Neural cell (in vitro differentiated cells): ENCODE data around the gene SEL1L3. TPM values are rescaled to one million over a fixed set of nuclear protein-coding genes. Genes with fewer than 3 reads are reported as not detected.

Source experiments
- H2AFZ ChIP-seq: fragments of 200-600, 300-800 bp; sonication (generic), shearing (Covaris generic); 2 replicates; pipeline ENCODE4 v1.6.0; 2014; ENCODE audit warnings: low read depth, mild to moderate bottlenecking, antibody characterized with exemption, low read length, moderate library complexity
- H3F3A ChIP-seq: fragments of 200-600 bp; shearing (Covaris generic); 2 replicates; pipeline ENCODE4 v1.6.1; 2016; ENCODE audit warnings: mild to moderate bottlenecking, moderate library complexity, mixed read lengths, antibody characterized with exemption, low read length; ENCODE audit not compliant: insufficient read depth, poor library complexity, severe bottlenecking
- H3K27ac ChIP-seq: fragments of 200-600, 300-800 bp; sonication (generic), shearing (Covaris generic); 2 replicates; pipeline ENCODE4 v1.5.1; 2014; ENCODE audit warnings: mild to moderate bottlenecking, low read length, moderate library complexity
- H3K27me3 ChIP-seq: fragments of 300-800, 200-600 bp; sonication (generic), shearing (Covaris generic); 2 replicates; pipeline ENCODE4 v1.6.0; 2014; ENCODE audit warnings: mild to moderate bottlenecking, low read depth, low read length, moderate library complexity; ENCODE audit not compliant: insufficient read depth
- H3K36me3 ChIP-seq: fragments of 300-800, 200-600 bp; sonication (generic), shearing (Covaris generic); 2 replicates; pipeline ENCODE4 v1.5.1; 2014; ENCODE audit warnings: mild to moderate bottlenecking, antibody characterized with exemption, low read length, moderate library complexity; ENCODE audit not compliant: insufficient read depth
- H3K4me2 ChIP-seq: fragments of 300-800, 200-600 bp; sonication (generic), shearing (Covaris generic); 2 replicates; pipeline ENCODE4 v1.6.0; 2014; ENCODE audit warnings: mild to moderate bottlenecking, low read length
- H3K4me3 ChIP-seq: fragments of 300-800, 200-600 bp; sonication (generic), shearing (Covaris generic); 2 replicates; pipeline ENCODE4 v1.5.1; 2014; ENCODE audit warnings: mild to moderate bottlenecking, low read length, moderate library complexity
- H3K79me2 ChIP-seq: fragments of 200-600 bp; shearing (Covaris generic); replicated peaks from 2 replicates; pipeline ENCODE4 v1.6.0; 2014; ENCODE audit warnings: mild to moderate bottlenecking, low read length, moderate library complexity; ENCODE audit not compliant: insufficient read depth
- H3K9ac ChIP-seq: fragments of 300-800, 200-600 bp; sonication (generic), shearing (Covaris generic); 2 replicates; pipeline ENCODE4 v1.6.1; 2016; ENCODE audit warnings: mild to moderate bottlenecking, low read length, mixed read lengths
- H3K9me2 ChIP-seq: fragments of 200-600 bp; shearing (Covaris generic); 2 replicates; pipeline ENCODE4 v1.6.1; 2016; ENCODE audit warnings: mild to moderate bottlenecking, low read length, mixed read lengths; ENCODE audit not compliant: insufficient read depth
- H3K9me3 ChIP-seq: fragments of 200-600, 300-800 bp; sonication (generic), shearing (Covaris generic); 2 replicates; pipeline ENCODE4 v1.6.1; 2016; ENCODE audit warnings: mild to moderate bottlenecking, mixed run types, low read length, moderate library complexity, mixed read lengths
- H4K20me1 ChIP-seq: fragments of 200-600 bp; shearing (Covaris generic); 2 replicates; pipeline ENCODE4 v1.6.1; 2016; ENCODE audit warnings: mild to moderate bottlenecking, mixed run types; ENCODE audit not compliant: insufficient read depth
- EP300 ChIP-seq: fragments of 450-650 bp; conservative IDR thresholded peaks from 2 replicates; pipeline ENCODE4 v1.6.1; 2014; ENCODE audit warnings: antibody characterized with exemption, mild to moderate bottlenecking, moderate library complexity; ENCODE audit not compliant: poor library complexity, severe bottlenecking
- EZH2 ChIP-seq: fragments of 200-600, 300-800 bp; shearing (Covaris generic), sonication (generic); IDR thresholded peaks from 2 replicates; pipeline ENCODE4 v1.6.1; 2014; ENCODE audit warnings: antibody characterized with exemption, low read length, borderline replicate concordance, mild to moderate bottlenecking; ENCODE audit not compliant: insufficient read depth, poor library complexity, severe bottlenecking
- MXI1 ChIP-seq: fragments of 450-650 bp; conservative IDR thresholded peaks from 2 replicates; pipeline ENCODE4 v1.6.1; 2014; ENCODE audit warnings: antibody characterized with exemption, mild to moderate bottlenecking; ENCODE audit not compliant: poor library complexity, severe bottlenecking
- POLR2AphosphoS5 ChIP-seq: IDR thresholded peaks from 2 replicates; pipeline ENCODE4 v1.6.1; 2012
- RAD21 ChIP-seq: fragments of 450-650 bp; conservative IDR thresholded peaks from 2 replicates; pipeline ENCODE4 v1.6.1; 2014; ENCODE audit warnings: antibody characterized with exemption, mild to moderate bottlenecking, moderate library complexity
- SMC3 ChIP-seq: fragments of 450-650 bp; conservative IDR thresholded peaks from 2 replicates; pipeline ENCODE4 v1.6.1; 2014; ENCODE audit warnings: antibody characterized with exemption, mild to moderate bottlenecking, moderate library complexity; ENCODE audit not compliant: poor library complexity
- TAF1 ChIP-seq: IDR thresholded peaks from 2 replicates; pipeline ENCODE4 v1.6.1; 2012; ENCODE audit warnings: low read depth
- polyA plus RNA-seq: library from polyadenylated mRNA; depleted of rRNA; stranded (reverse); fragments of >200 nt; gene quantifications from 2 replicates; pipeline ENCODE4 v1.2.3, GENCODE V29; 2014
- TF ChIP-seq, protein P1 (sequence below): IDR thresholded peaks from 2 replicates; pipeline ENCODE4 v1.6.1; 2012; ENCODE audit warnings: borderline replicate concordance
- TF ChIP-seq, protein P2 (sequence below): fragments of 450-650 bp; IDR thresholded peaks from 2 replicates; pipeline ENCODE4 v1.5.1; 2014; ENCODE audit warnings: antibody characterized with exemption, mild to moderate bottlenecking, moderate library complexity; ENCODE audit not compliant: poor library complexity, severe bottlenecking

Gene SEL1L3
- polyA plus RNA-seq, 1 donor from 2014 or later = 2.0 TPM

- H3K9me3 ChIP-seq = no peaks in the 10 kb centered on the region
- H3K9me2 ChIP-seq = no peaks in the 10 kb centered on the region
- no peak overlapping the region for H3K4me3 ChIP-seq
- H3K4me2 ChIP-seq = no peak overlapping the region
- no peak overlapping the region for H3K27ac ChIP-seq
- H4K20me1 ChIP-seq = no peaks in the 10 kb centered on the region
- H3K9ac ChIP-seq = no peak overlapping the region
- H3K79me2 ChIP-seq = no peaks in the 10 kb centered on the region
- H2AFZ ChIP-seq = no peak overlapping the region
- TF ChIP-seq SMC3 = no peak
- TF ChIP-seq, protein P1, sequence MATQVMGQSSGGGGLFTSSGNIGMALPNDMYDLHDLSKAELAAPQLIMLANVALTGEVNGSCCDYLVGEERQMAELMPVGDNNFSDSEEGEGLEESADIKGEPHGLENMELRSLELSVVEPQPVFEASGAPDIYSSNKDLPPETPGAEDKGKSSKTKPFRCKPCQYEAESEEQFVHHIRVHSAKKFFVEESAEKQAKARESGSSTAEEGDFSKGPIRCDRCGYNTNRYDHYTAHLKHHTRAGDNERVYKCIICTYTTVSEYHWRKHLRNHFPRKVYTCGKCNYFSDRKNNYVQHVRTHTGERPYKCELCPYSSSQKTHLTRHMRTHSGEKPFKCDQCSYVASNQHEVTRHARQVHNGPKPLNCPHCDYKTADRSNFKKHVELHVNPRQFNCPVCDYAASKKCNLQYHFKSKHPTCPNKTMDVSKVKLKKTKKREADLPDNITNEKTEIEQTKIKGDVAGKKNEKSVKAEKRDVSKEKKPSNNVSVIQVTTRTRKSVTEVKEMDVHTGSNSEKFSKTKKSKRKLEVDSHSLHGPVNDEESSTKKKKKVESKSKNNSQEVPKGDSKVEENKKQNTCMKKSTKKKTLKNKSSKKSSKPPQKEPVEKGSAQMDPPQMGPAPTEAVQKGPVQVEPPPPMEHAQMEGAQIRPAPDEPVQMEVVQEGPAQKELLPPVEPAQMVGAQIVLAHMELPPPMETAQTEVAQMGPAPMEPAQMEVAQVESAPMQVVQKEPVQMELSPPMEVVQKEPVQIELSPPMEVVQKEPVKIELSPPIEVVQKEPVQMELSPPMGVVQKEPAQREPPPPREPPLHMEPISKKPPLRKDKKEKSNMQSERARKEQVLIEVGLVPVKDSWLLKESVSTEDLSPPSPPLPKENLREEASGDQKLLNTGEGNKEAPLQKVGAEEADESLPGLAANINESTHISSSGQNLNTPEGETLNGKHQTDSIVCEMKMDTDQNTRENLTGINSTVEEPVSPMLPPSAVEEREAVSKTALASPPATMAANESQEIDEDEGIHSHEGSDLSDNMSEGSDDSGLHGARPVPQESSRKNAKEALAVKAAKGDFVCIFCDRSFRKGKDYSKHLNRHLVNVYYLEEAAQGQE = no peak
- TF ChIP-seq, protein P2, sequence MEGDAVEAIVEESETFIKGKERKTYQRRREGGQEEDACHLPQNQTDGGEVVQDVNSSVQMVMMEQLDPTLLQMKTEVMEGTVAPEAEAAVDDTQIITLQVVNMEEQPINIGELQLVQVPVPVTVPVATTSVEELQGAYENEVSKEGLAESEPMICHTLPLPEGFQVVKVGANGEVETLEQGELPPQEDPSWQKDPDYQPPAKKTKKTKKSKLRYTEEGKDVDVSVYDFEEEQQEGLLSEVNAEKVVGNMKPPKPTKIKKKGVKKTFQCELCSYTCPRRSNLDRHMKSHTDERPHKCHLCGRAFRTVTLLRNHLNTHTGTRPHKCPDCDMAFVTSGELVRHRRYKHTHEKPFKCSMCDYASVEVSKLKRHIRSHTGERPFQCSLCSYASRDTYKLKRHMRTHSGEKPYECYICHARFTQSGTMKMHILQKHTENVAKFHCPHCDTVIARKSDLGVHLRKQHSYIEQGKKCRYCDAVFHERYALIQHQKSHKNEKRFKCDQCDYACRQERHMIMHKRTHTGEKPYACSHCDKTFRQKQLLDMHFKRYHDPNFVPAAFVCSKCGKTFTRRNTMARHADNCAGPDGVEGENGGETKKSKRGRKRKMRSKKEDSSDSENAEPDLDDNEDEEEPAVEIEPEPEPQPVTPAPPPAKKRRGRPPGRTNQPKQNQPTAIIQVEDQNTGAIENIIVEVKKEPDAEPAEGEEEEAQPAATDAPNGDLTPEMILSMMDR = no peak
- no peak for TF ChIP-seq MXI1
- TF ChIP-seq POLR2AphosphoS5 = no peak
- TF ChIP-seq TAF1 = no peak
- no peak for TF ChIP-seq EZH2
- TF ChIP-seq RAD21 = no peak
- TF ChIP-seq EP300 = no peak
- H3K36me3 ChIP-seq = no peaks in the 10 kb centered on the region
- no peaks in the 10 kb centered on the region for H3F3A ChIP-seq
- no peaks in the 10 kb centered on the region for H3K27me3 ChIP-seq
These were observed 106.9 kb downstream of the SEL1L3 start for GRCh38 chr4:25755911-25756310.

- Histone ChIP-seq H3K9me3 (no peaks in the 10 kb centered on the region), H3K79me2 (no peaks in the 10 kb centered on the region), H3K27ac (no peak overlapping the region), H3K9ac (no peak overlapping the region), H3K36me3 (no peaks in the 10 kb centered on the region), H3K4me2 (no peak overlapping the region), H3F3A (no peaks in the 10 kb centered on the region), H3K4me3 (no peak overlapping the region), H2AFZ (no peak overlapping the region), H4K20me1 (no peaks in the 10 kb centered on the region), H3K27me3 (no peaks in the 10 kb centered on the region), H3K9me2 (no peaks in the 10 kb centered on the region)
- TF ChIP-seq SMC3 (no peak), EZH2 (no peak), MXI1 (no peak), RAD21 (no peak)
- TF ChIP-seq, protein P2 = no peak
These were observed 109.5 kb downstream of the SEL1L3 start for GRCh38 chr4:25753239-25753638.
